IMR-90 (cell line): ENCODE data around the gene POMT2. TPM values are rescaled to one million over a fixed set of nuclear protein-coding genes. Genes with fewer than 3 reads are reported as not detected.

Experiments used
- ATAC-seq: fragments of 200-7000 bp; cut with Tn5 transposase; 2 replicates; pipeline ENCODE4 v1.9.1; 2020; ENCODE audit warnings: low read depth, mild to moderate bottlenecking, moderate library complexity
- BruUV-seq: library from RNA; stranded (reverse); fragments of 400-500 nt; replicated peaks from 2 replicates; lab custom pipeline; 2021; lab: Mats Ljungman, UMichigan
- CTCF ChIA-PET: fragments of 300-600 bp; formaldehyde crosslinking; extraction: SDS; loops from one replicate; lab custom pipeline; 2021; ENCODE audit warnings: antibody characterized with exemption; lab: Yijun Ruan, JAX
- POLR2A ChIA-PET: fragments of 300-600 bp; sonication (Branson Sonifier 250); formaldehyde crosslinking; loops from one replicate; lab custom pipeline; 2022; ENCODE audit warnings: antibody characterized with exemption; ENCODE audit not compliant: unreplicated experiment; lab: Charles Lee
- DNase-seq: peaks from one replicate; pipeline ENCODE4 v3.0.0; 2013
- H2AFZ ChIP-seq: replicated peaks from 2 replicates; pipeline ENCODE3; 2013; ENCODE audit warnings: low read length, mild to moderate bottlenecking; ENCODE audit not compliant: poor library complexity
- H2AK5ac ChIP-seq: 2 replicates; pipeline ENCODE4 v1.6.1; 2013; ENCODE audit warnings: low read depth, low read length, inconsistent platforms
- H2AK9ac ChIP-seq: replicated peaks from 2 replicates; pipeline ENCODE3; 2013; ENCODE audit warnings: mild to moderate bottlenecking, low read depth, low read length, moderate library complexity; ENCODE audit not compliant: poor library complexity
- H2BK120ac ChIP-seq: 2 replicates; pipeline ENCODE4 v1.6.1; 2013; ENCODE audit warnings: low read depth, low read length, inconsistent platforms
- H2BK15ac ChIP-seq: 3 replicates; pipeline ENCODE4 v1.6.1; 2013; ENCODE audit warnings: low read depth, low read length, inconsistent platforms
- H2BK20ac ChIP-seq: 2 replicates; pipeline ENCODE4 v1.6.1; 2013; ENCODE audit warnings: low read depth, mild to moderate bottlenecking, inconsistent platforms, low read length, moderate library complexity
- H2BK5ac ChIP-seq: 2 replicates; pipeline ENCODE4 v1.6.1; 2013; ENCODE audit warnings: mild to moderate bottlenecking, low read depth, low read length, inconsistent platforms; ENCODE audit not compliant: poor library complexity, severe bottlenecking
- H3K14ac ChIP-seq: replicated peaks from 2 replicates; pipeline ENCODE4 v1.6.1; 2013; ENCODE audit warnings: low read depth, low read length, inconsistent platforms
- H3K18ac ChIP-seq: 2 replicates; pipeline ENCODE4 v1.6.1; 2013; ENCODE audit warnings: low read depth, low read length, control low read depth
- H3K23ac ChIP-seq: 2 replicates; pipeline ENCODE4 v1.6.1; 2013; ENCODE audit warnings: low read depth, low read length, inconsistent platforms
- H3K27ac ChIP-seq: 2 replicates; pipeline ENCODE4 v1.5.1; 2013; ENCODE audit warnings: mild to moderate bottlenecking, control low read depth, low read length; ENCODE audit not compliant: insufficient read depth
- H3K27me3 ChIP-seq: 2 replicates; pipeline ENCODE4 v1.6.1; 2013; ENCODE audit warnings: low read length; ENCODE audit not compliant: control insufficient read depth, insufficient read depth
- H3K36me3 ChIP-seq: 2 replicates; pipeline ENCODE4 v1.6.1; 2013; ENCODE audit warnings: low read length, mixed read lengths; ENCODE audit not compliant: control insufficient read depth, insufficient read depth
- H3K4ac ChIP-seq: 2 replicates; pipeline ENCODE4 v1.6.1; 2013; ENCODE audit warnings: low read depth, low read length, inconsistent platforms
- H3K4me1 ChIP-seq: 2 replicates; pipeline ENCODE4 v1.6.1; 2013; ENCODE audit warnings: low read length, mixed read lengths; ENCODE audit not compliant: control insufficient read depth, insufficient read depth
- H3K4me2 ChIP-seq: 2 replicates; pipeline ENCODE4 v1.6.1; 2013; ENCODE audit warnings: low read depth, mild to moderate bottlenecking, control low read depth, low read length, moderate library complexity
- H3K4me3 ChIP-seq: 2 replicates; pipeline ENCODE4 v1.5.1; 2013; ENCODE audit warnings: low read depth, mild to moderate bottlenecking, control low read depth, low read length, moderate library complexity; ENCODE audit not compliant: insufficient read depth
- H3K56ac ChIP-seq: 2 replicates; pipeline ENCODE4 v1.6.1; 2013; ENCODE audit warnings: low read length, inconsistent platforms; ENCODE audit not compliant: insufficient read depth; ENCODE audit errors: extremely low read depth
- H3K79me1 ChIP-seq, 2 experiments: 2 replicates each; pipeline ENCODE4 v1.6.1; 2013; ENCODE audit warnings: low read length in 2 of 2, inconsistent platforms in 1 of 2, low read depth in 1 of 2
- H3K9ac ChIP-seq: 2 replicates; pipeline ENCODE4 v1.6.1; 2013; ENCODE audit warnings: low read depth, low read length, control low read depth
- H3K9me1 ChIP-seq: 2 replicates; pipeline ENCODE4 v1.6.1; 2013; ENCODE audit warnings: low read length, inconsistent platforms; ENCODE audit not compliant: insufficient read depth
- H3K9me3 ChIP-seq: 2 replicates; pipeline ENCODE4 v1.6.1; 2013; ENCODE audit warnings: low read length; ENCODE audit not compliant: control insufficient read depth, insufficient read depth
- H4K20me1 ChIP-seq: 2 replicates; pipeline ENCODE4 v1.6.1; 2013; ENCODE audit warnings: low read length, inconsistent platforms; ENCODE audit not compliant: insufficient read depth
- H4K5ac ChIP-seq: 2 replicates; pipeline ENCODE4 v1.6.1; 2013; ENCODE audit warnings: mild to moderate bottlenecking, low read depth, low read length, control low read depth
- H4K8ac ChIP-seq, 2 experiments: 2 replicates each; pipeline ENCODE4 v1.6.1; 2013; ENCODE audit warnings: low read depth in 2 of 2, low read length in 2 of 2, control low read depth in 1 of 2, inconsistent platforms in 1 of 2
- H4K91ac ChIP-seq: 2 replicates; pipeline ENCODE4 v1.6.1; 2013; ENCODE audit warnings: low read depth, low read length, inconsistent platforms; ENCODE audit not compliant: insufficient read depth
- CHD1 ChIP-seq: IDR thresholded peaks from 2 replicates; pipeline ENCODE4 v1.6.1; 2012; ENCODE audit warnings: low read depth, low read length, improper control_type of control experiment
- FOS ChIP-seq: fragments of 150-350 bp; IDR thresholded peaks from 2 replicates; pipeline ENCODE4 v1.6.1; 2016; ENCODE audit warnings: low read depth, low read length
- MAFK ChIP-seq: IDR thresholded peaks from 2 replicates; pipeline ENCODE4 v1.6.1; 2012; ENCODE audit warnings: low read depth, low read length, improper control_type of control experiment
- MAZ ChIP-seq: IDR thresholded peaks from 2 replicates; pipeline ENCODE4 v1.6.1; 2012; ENCODE audit warnings: low read depth, mild to moderate bottlenecking, low read length, improper control_type of control experiment, moderate library complexity, borderline replicate concordance
- POLR2A ChIP-seq: IDR thresholded peaks from 2 replicates; pipeline ENCODE4 v1.6.1; 2012; ENCODE audit warnings: mild to moderate bottlenecking, low read depth, low read length
- RAD21 ChIP-seq: IDR thresholded peaks from 2 replicates; pipeline ENCODE4 v1.6.1; 2012; ENCODE audit warnings: low read length, improper control_type of control experiment
- RFX5 ChIP-seq: IDR thresholded peaks from 2 replicates; pipeline ENCODE4 v1.8.0; 2012; ENCODE audit warnings: low read depth, mild to moderate bottlenecking, low read length, moderate library complexity
- WGBS, 2 experiments: methylation state at CpG; one replicate each; pipeline versions ENCODE4 v1.1.5 to v1.1.7; 2013; ENCODE audit warnings: missing lambda C conversion rate in 2 of 2; ENCODE audit not compliant: insufficient read length in 1 of 2; ENCODE audit errors: extremely low coverage in 2 of 2; 5-methylcytosine and 5-hydroxymethylcytosine counted together
- dilution Hi-C: fragments of 300-500 bp; cut with HindIII; formaldehyde crosslinking; loops from one replicate; pipeline ENCODE4 v1.14.3; 2018; ENCODE audit warnings: low sequenced_read_pairs; ENCODE audit not compliant: unreplicated experiment
- in situ Hi-C: fragments of 300-500 bp; cut with MboI; formaldehyde crosslinking; loops from 3 replicates; pipeline ENCODE4 v1.14.3; 2019; ENCODE audit warnings: low sequenced_read_pairs, inconsistent platforms, mixed read lengths
- intact Hi-C: fragments of 100-400 bp; cut with micrococcal nuclease; formaldehyde crosslinking; loops from 2 replicates; pipeline ENCODE4 v1.10.0; 2022
- polyA plus RNA-seq, 3 experiments: library from polyadenylated mRNA; depleted of rRNA; stranded (reverse); fragments of >200 nt; gene quantifications; 2 replicates each; pipeline ENCODE4 v1.2.3, GENCODE V29; 2012; ENCODE audit warnings: low replicate concordance in 1 of 3
- total RNA-seq: library from RNA; depleted of rRNA; stranded (reverse); fragments of >200 nt; gene quantifications from 2 replicates; pipeline ENCODE4 v1.2.3, GENCODE V29; 2012
- TF ChIP-seq, protein P1 (sequence below): fragments of 150-350 bp; IDR thresholded peaks from 2 replicates; pipeline ENCODE4 v1.6.1; 2016; ENCODE audit warnings: low read depth, mild to moderate bottlenecking, low read length, moderate library complexity, borderline replicate concordance
- TF ChIP-seq, protein P2 (sequence below): conservative IDR thresholded peaks from 2 replicates; pipeline ENCODE4 v1.5.1; 2012; ENCODE audit warnings: mild to moderate bottlenecking, low read depth, low read length, improper control_type of control experiment

POMT2 gene
- total and polyA plus RNA-seq, 2 of the 4 experiments (the other 2 are of a cell fraction): 6.5 to 13.0 TPM

DNA sequence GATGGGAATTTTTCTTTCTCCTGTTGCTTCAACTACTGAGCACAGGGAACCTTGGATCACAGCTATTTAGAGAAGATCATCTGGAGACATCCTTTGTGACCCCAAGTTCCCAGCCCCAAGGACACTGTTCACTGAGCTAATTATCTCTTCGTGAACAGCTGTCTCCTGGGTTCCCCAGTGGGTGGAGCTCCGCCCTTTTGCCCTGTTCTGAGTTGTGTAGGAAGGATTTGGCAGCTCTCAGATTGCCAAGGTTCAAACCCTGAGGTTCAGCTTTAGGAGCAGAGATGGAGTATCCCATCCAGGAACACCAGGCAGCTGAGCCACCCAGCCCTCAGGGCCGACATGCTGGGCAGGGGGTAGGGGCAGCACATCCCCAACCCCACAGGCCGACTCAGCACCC, 81.7 kb downstream of the POMT2 start:
- Histone ChIP-seq H2BK20ac (no peak overlapping the region), H3K27me3 (no peaks in the 10 kb centered on the region; the same call in 1 of the 2 replicates), H3K9me3 (no peaks in the 10 kb centered on the region), H3K79me1 (no peaks in the 10 kb centered on the region), H2BK5ac (no peak overlapping the region), H3K36me3 (no peaks in the 10 kb centered on the region), H3K4me3 (no peak overlapping the region), H4K5ac (no peak overlapping the region), H2AK5ac (no peak overlapping the region), H3K9me1 (peaks cover 3% of the 10 kb centered on the region; the same call in 1 of the 2 replicates), H3K18ac (no peak overlapping the region), H2AFZ (no peak overlapping the region), H3K4me2 (no peak overlapping the region), H2BK120ac (no peak overlapping the region), H2AK9ac (no peak overlapping the region), H3K14ac (no peak overlapping the region), H4K8ac (no peak overlapping the region), H3K4ac (no peak overlapping the region), H3K4me1 (no peaks in the 10 kb centered on the region), H3K27ac (no peak overlapping the region), H4K91ac (no peak overlapping the region), H3K56ac (no peak overlapping the region), H3K9ac (no peak overlapping the region), H4K20me1 (no peaks in the 10 kb centered on the region), H3K23ac (no peak overlapping the region), H2BK15ac (no peak overlapping the region)
- DNase-seq (no peak), ATAC-seq (no peak)
- intact Hi-C loops (no loop called here), dilution Hi-C loops (no loop called here), in situ Hi-C loops (no loop called here)
- POLR2A ChIA-PET: no interaction called here
- TF ChIP-seq, protein P1, sequence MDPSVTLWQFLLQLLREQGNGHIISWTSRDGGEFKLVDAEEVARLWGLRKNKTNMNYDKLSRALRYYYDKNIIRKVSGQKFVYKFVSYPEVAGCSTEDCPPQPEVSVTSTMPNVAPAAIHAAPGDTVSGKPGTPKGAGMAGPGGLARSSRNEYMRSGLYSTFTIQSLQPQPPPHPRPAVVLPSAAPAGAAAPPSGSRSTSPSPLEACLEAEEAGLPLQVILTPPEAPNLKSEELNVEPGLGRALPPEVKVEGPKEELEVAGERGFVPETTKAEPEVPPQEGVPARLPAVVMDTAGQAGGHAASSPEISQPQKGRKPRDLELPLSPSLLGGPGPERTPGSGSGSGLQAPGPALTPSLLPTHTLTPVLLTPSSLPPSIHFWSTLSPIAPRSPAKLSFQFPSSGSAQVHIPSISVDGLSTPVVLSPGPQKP: no peak
- TF ChIP-seq MAZ: no peak
- TF ChIP-seq FOS: no peak
- no peak for TF ChIP-seq MAFK
- TF ChIP-seq RAD21: no peak
- TF ChIP-seq, protein P2, sequence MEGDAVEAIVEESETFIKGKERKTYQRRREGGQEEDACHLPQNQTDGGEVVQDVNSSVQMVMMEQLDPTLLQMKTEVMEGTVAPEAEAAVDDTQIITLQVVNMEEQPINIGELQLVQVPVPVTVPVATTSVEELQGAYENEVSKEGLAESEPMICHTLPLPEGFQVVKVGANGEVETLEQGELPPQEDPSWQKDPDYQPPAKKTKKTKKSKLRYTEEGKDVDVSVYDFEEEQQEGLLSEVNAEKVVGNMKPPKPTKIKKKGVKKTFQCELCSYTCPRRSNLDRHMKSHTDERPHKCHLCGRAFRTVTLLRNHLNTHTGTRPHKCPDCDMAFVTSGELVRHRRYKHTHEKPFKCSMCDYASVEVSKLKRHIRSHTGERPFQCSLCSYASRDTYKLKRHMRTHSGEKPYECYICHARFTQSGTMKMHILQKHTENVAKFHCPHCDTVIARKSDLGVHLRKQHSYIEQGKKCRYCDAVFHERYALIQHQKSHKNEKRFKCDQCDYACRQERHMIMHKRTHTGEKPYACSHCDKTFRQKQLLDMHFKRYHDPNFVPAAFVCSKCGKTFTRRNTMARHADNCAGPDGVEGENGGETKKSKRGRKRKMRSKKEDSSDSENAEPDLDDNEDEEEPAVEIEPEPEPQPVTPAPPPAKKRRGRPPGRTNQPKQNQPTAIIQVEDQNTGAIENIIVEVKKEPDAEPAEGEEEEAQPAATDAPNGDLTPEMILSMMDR: no peak
- TF ChIP-seq RFX5: no peak
- no peak for TF ChIP-seq CHD1
- no peak for TF ChIP-seq POLR2A
- no TSS peak for BruUV-seq
- CTCF ChIA-PET: no interaction called here
- no CpG with 5 or more reads among the region's 4 CpGs for WGBS, 2 experiments
